ENCODE data around the gene ABL2. TPM values are rescaled to one million over a fixed set of nuclear protein-coding genes. Genes with fewer than 3 reads are reported as not detected.

Gene ABL2
- total RNA-seq, 1 experiment from 2014 or later: 38.3 TPM

DNA sequence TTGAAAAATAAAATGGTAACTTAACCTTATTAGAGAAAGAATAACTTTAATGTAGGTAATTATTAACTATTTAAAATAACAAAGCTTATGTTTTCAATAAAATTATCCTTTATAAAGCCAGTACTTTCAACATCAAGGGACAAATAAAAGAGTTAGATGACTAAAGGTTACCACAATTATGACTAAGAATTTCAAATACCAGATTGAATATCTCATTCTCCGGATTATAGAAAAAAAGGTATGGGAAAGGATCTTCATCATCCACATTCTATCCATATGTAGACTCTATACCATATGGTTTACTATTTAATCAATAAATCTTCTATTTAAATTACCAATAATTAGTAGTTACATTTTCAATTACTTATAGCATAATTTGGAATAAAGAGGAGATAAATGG lies 84.9 kb downstream of the ABL2 start:
- POLR2A ChIA-PET: no interaction called here
- in situ Hi-C loops (cut with HindIII; ENCODE audit: low pct_unique_long_range_greater_than_20kb, low sequenced_read_pairs) (no loop called here), intact Hi-C loops (cut with micrococcal nuclease; ENCODE audit: unreplicated experiment) (no loop called here)
- Histone ChIP-seq H3K9me3 (ENCODE audit: control insufficient read depth, insufficient read depth, low read depth, low read length) (no peaks in the 10 kb centered on the region; the same call in 1 of the 2 replicates), H3K27ac (ENCODE audit: low read length) (no peak overlapping the region; the same call in 1 of the 2 replicates), H3K36me3 (ENCODE audit: control insufficient read depth, insufficient read depth, low read length) (no peaks in the 10 kb centered on the region), H3K4me3 (ENCODE audit: low read depth in 2 of 2, low read length in 2 of 2) (no peak overlapping the region), H3K27me3 (ENCODE audit: control insufficient read depth, insufficient read depth, low read length) (no peaks in the 10 kb centered on the region), H3K4me1 (ENCODE audit: control insufficient read depth, insufficient read depth, low read length) (peaks cover 15% of the 10 kb centered on the region)
- ATAC-seq (no peak), DNase-seq (ENCODE audit: low read depth, low spot score) (no peak)
- TF ChIP-seq, protein P1, sequence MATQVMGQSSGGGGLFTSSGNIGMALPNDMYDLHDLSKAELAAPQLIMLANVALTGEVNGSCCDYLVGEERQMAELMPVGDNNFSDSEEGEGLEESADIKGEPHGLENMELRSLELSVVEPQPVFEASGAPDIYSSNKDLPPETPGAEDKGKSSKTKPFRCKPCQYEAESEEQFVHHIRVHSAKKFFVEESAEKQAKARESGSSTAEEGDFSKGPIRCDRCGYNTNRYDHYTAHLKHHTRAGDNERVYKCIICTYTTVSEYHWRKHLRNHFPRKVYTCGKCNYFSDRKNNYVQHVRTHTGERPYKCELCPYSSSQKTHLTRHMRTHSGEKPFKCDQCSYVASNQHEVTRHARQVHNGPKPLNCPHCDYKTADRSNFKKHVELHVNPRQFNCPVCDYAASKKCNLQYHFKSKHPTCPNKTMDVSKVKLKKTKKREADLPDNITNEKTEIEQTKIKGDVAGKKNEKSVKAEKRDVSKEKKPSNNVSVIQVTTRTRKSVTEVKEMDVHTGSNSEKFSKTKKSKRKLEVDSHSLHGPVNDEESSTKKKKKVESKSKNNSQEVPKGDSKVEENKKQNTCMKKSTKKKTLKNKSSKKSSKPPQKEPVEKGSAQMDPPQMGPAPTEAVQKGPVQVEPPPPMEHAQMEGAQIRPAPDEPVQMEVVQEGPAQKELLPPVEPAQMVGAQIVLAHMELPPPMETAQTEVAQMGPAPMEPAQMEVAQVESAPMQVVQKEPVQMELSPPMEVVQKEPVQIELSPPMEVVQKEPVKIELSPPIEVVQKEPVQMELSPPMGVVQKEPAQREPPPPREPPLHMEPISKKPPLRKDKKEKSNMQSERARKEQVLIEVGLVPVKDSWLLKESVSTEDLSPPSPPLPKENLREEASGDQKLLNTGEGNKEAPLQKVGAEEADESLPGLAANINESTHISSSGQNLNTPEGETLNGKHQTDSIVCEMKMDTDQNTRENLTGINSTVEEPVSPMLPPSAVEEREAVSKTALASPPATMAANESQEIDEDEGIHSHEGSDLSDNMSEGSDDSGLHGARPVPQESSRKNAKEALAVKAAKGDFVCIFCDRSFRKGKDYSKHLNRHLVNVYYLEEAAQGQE (IDR thresholded peaks at IDR 0.05; ENCODE audit: insufficient read depth in 1 of 2, low read depth in 2 of 2, low read length in 1 of 2): no peak
- TF ChIP-seq TCF7L2 (IDR thresholded peaks at IDR 0.05; ENCODE audit: low read depth, low read length): no peak
- CTCF ChIA-PET: no interaction called here
- no TSS peak for BruUV-seq (replicated peaks)

DNA sequence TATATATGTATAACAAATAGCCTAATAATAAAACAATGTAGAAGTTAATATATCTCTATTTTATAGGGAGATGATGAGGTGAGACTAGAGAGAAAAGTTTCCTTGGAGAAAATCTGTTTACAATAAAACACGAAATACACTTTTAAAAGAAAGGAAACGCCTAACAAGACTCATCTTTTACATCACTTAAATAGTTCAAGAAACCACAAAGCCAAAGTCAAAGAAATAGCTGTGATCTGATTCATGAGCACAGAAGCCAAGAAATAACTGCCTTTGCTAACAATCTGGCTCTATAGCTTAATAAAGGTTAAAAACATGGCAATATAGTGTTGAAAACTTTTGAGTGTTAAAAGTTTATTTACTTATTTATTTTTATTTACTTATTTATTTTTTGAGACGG lies 86.2 kb downstream of the ABL2 start:
- DNase-seq (ENCODE audit: low read depth, low spot score): peak; percentile 78
- Histone ChIP-seq H3K4me3 (ENCODE audit: low read depth in 2 of 2, low read length in 2 of 2) (peak overlapping the region in 1 of 2 experiments; percentile 45; a peak in 1 of 4 replicates), H3K36me3 (ENCODE audit: control insufficient read depth, insufficient read depth, low read length) (no peaks in the 10 kb centered on the region), H3K27me3 (ENCODE audit: control insufficient read depth, insufficient read depth, low read length) (no peaks in the 10 kb centered on the region), H3K4me1 (ENCODE audit: control insufficient read depth, insufficient read depth, low read length) (peaks cover 15% of the 10 kb centered on the region), H3K27ac (ENCODE audit: low read length) (peak overlapping the region; percentile 83), H3K9me3 (ENCODE audit: control insufficient read depth, insufficient read depth, low read depth, low read length) (no peaks in the 10 kb centered on the region; the same call in 1 of the 2 replicates)
- in situ Hi-C loops (cut with HindIII; ENCODE audit: low pct_unique_long_range_greater_than_20kb, low sequenced_read_pairs) (no loop called here), intact Hi-C loops (cut with micrococcal nuclease; ENCODE audit: unreplicated experiment) (no loop called here)
- TF ChIP-seq, protein P1 (IDR thresholded peaks at IDR 0.05; ENCODE audit: insufficient read depth in 1 of 2, low read depth in 2 of 2, low read length in 1 of 2): no peak
- TF ChIP-seq POLR2AphosphoS5 (IDR thresholded peaks at IDR 0.05; ENCODE audit: low read depth, low read length) (no peak), SIN3A (IDR thresholded peaks at IDR 0.05; ENCODE audit: borderline replicate concordance, insufficient read depth, low read depth, low read length) (no peak), CTCF (IDR thresholded peaks at IDR 0.05) (no peak), TCF7L2 (IDR thresholded peaks at IDR 0.05; ENCODE audit: low read depth, low read length) (no peak)
- ChIA-PET POLR2A (no interaction called here), CTCF (interaction anchor here (0.6 kb wide), 1 partner anchor 26 kb away, joined by 3 read pairs; no protein-coding TSS in a partner anchor)
- TSS peak; percentile 90 for BruUV-seq (replicated peaks)
- ATAC-seq: peak; percentile 77

Data from Panc1 (cell line).